Prostate gland (tissue), 2 donors: ENCODE results near the gene PLCH2.

Experiments
- POLR2A ChIP-seq: fragments of 450-650 bp; IDR thresholded peaks from one replicate; pipeline ENCODE4 v1.6.1; 2016; ENCODE audit warnings: antibody characterized with exemption, mild to moderate bottlenecking
- TF ChIP-seq, protein P1 (sequence below), 4 experiments: fragments of 200-600 bp in 2 of 4; fragments of 450-650 bp in 2 of 4; sonication (generic) in 2 of 4; IDR thresholded peaks; 1 replicate in 3 of 4; 2 replicates in 1 of 4; pipeline ENCODE4 v1.5.1; 2016 to 2019; ENCODE audit warnings: antibody characterized with exemption in 4 of 4, mild to moderate bottlenecking in 2 of 4, moderate library complexity in 2 of 4

DNA sequence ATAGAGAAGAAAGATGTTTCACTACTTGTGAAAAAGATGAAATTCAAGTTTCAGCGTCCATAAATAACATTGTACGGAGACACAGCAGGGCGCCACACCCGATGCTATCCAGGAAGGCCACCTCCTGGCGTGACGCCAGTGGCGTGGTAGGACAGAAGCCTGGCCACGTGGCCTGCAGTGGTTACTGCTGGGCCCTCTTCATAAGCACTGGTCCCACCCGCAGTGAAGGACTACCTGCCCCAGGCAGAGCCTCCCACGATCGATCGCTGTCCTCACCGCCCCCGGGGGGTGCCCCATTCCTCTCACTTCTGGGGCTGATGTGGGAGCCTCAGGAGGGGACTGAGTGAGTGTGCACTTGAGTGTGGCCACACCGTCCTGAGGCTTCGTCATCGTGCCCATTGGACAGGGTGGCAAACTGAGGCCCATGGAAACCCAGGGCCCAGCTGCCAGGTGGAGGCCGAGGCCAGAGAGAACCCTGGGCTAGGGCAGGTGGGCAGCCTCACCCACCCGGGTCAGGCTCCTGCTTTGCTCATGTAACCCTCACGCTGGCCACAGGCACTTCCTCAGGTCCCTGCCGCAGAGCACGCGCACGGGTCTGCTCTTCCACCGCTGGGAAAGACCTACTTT, 65.6 kb downstream of the PLCH2 start:
- TF ChIP-seq, protein P1, sequence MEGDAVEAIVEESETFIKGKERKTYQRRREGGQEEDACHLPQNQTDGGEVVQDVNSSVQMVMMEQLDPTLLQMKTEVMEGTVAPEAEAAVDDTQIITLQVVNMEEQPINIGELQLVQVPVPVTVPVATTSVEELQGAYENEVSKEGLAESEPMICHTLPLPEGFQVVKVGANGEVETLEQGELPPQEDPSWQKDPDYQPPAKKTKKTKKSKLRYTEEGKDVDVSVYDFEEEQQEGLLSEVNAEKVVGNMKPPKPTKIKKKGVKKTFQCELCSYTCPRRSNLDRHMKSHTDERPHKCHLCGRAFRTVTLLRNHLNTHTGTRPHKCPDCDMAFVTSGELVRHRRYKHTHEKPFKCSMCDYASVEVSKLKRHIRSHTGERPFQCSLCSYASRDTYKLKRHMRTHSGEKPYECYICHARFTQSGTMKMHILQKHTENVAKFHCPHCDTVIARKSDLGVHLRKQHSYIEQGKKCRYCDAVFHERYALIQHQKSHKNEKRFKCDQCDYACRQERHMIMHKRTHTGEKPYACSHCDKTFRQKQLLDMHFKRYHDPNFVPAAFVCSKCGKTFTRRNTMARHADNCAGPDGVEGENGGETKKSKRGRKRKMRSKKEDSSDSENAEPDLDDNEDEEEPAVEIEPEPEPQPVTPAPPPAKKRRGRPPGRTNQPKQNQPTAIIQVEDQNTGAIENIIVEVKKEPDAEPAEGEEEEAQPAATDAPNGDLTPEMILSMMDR (IDR thresholded peaks at IDR 0.05), result no peak
- no peak for TF ChIP-seq POLR2A
